Activated naive CD8-positive, alpha-beta T cell (primary cell): ENCODE data around the gene EEFSEC.

Experiments
- H3K27ac Mint-ChIP-seq: one replicate; pipeline ENCODE4 v1.8.0; 2021; ENCODE audit warnings: mixed read lengths
- H3K27me3 Mint-ChIP-seq: one replicate; pipeline ENCODE4 v1.8.0; 2021; ENCODE audit warnings: mixed read lengths
- H3K36me3 Mint-ChIP-seq: one replicate; pipeline ENCODE4 v1.8.0; 2021; ENCODE audit warnings: mixed read lengths
- H3K4me1 Mint-ChIP-seq: one replicate; pipeline ENCODE4 v1.8.0; 2021; ENCODE audit warnings: low read depth, mixed read lengths
- H3K4me3 Mint-ChIP-seq: one replicate; pipeline ENCODE4 v1.8.0; 2021; ENCODE audit warnings: mild to moderate bottlenecking, mixed read lengths
- H3K9me3 Mint-ChIP-seq: one replicate; pipeline ENCODE4 v1.8.0; 2021; ENCODE audit warnings: low read depth, mixed read lengths

EEFSEC gene

GRCh38 chr3:128368626-128369025, 215.3 kb downstream of the EEFSEC start:
- H3K4me1 Mint-ChIP-seq, result no peaks in the 10 kb centered on the region
- peaks cover 6% of the 10 kb centered on the region for H3K36me3 Mint-ChIP-seq
- no peaks in the 10 kb centered on the region for H3K9me3 Mint-ChIP-seq
- no peaks in the 10 kb centered on the region for H3K27me3 Mint-ChIP-seq
- H3K4me3 Mint-ChIP-seq, result no peak overlapping the region
- no peak overlapping the region for H3K27ac Mint-ChIP-seq

- no peaks in the 10 kb centered on the region for H3K4me1 Mint-ChIP-seq
- H3K9me3 Mint-ChIP-seq, result no peaks in the 10 kb centered on the region
- no peak overlapping the region for H3K27ac Mint-ChIP-seq
- H3K36me3 Mint-ChIP-seq, result peaks cover 6% of the 10 kb centered on the region
- no peaks in the 10 kb centered on the region for H3K27me3 Mint-ChIP-seq
- H3K4me3 Mint-ChIP-seq, result no peak overlapping the region
Observed at GRCh38 chr3:128369121-128369703, 215.9 kb downstream of the EEFSEC start.

GRCh38 chr3:128369881-128370642, 216.8 kb downstream of the EEFSEC start:
- Mint-ChIP-seq H3K4me3 (no peak overlapping the region), H3K27me3 (no peaks in the 10 kb centered on the region), H3K27ac (no peak overlapping the region), H3K36me3 (peaks cover 6% of the 10 kb centered on the region), H3K9me3 (no peaks in the 10 kb centered on the region), H3K4me1 (no peaks in the 10 kb centered on the region)

GRCh38 chr3:128372281-128372680, 219.0 kb downstream of the EEFSEC start:
- Mint-ChIP-seq H3K27me3 (no peaks in the 10 kb centered on the region), H3K36me3 (peaks cover 4% of the 10 kb centered on the region), H3K4me3 (no peak overlapping the region), H3K27ac (no peak overlapping the region), H3K4me1 (no peaks in the 10 kb centered on the region), H3K9me3 (no peaks in the 10 kb centered on the region)

GRCh38 chr3:128372707-128373533, 219.6 kb downstream of the EEFSEC start:
- no peaks in the 10 kb centered on the region for H3K9me3 Mint-ChIP-seq
- no peak overlapping the region for H3K4me3 Mint-ChIP-seq
- H3K36me3 Mint-ChIP-seq, result peaks cover 4% of the 10 kb centered on the region
- no peaks in the 10 kb centered on the region for H3K27me3 Mint-ChIP-seq
- peak overlapping the region; percentile 41 for H3K27ac Mint-ChIP-seq
- H3K4me1 Mint-ChIP-seq, result no peaks in the 10 kb centered on the region

- Mint-ChIP-seq H3K4me1 (no peaks in the 10 kb centered on the region), H3K27ac (no peak overlapping the region), H3K9me3 (no peaks in the 10 kb centered on the region), H3K36me3 (peaks cover 4% of the 10 kb centered on the region), H3K4me3 (no peak overlapping the region), H3K27me3 (no peaks in the 10 kb centered on the region)
Observed at GRCh38 chr3:128374746-128375445, 221.6 kb downstream of the EEFSEC start.

GRCh38 chr3:128376516-128376915, 223.2 kb downstream of the EEFSEC start:
- Mint-ChIP-seq H3K36me3 (peaks cover 2% of the 10 kb centered on the region), H3K27me3 (no peaks in the 10 kb centered on the region), H3K9me3 (no peaks in the 10 kb centered on the region), H3K27ac (no peak overlapping the region), H3K4me1 (no peaks in the 10 kb centered on the region), H3K4me3 (no peak overlapping the region)

- Mint-ChIP-seq H3K27ac (no peak overlapping the region), H3K4me1 (peaks cover 1% of the 10 kb centered on the region), H3K9me3 (no peaks in the 10 kb centered on the region), H3K27me3 (no peaks in the 10 kb centered on the region), H3K36me3 (no peaks in the 10 kb centered on the region), H3K4me3 (no peak overlapping the region)
Observed at GRCh38 chr3:128378631-128379347, 225.5 kb downstream of the EEFSEC start.

GRCh38 chr3:128379367-128380160, 226.3 kb downstream of the EEFSEC start:
- H3K9me3 Mint-ChIP-seq, result no peaks in the 10 kb centered on the region
- no peaks in the 10 kb centered on the region for H3K36me3 Mint-ChIP-seq
- H3K4me3 Mint-ChIP-seq, result no peak overlapping the region
- H3K4me1 Mint-ChIP-seq, result peaks cover 3% of the 10 kb centered on the region
- H3K27me3 Mint-ChIP-seq, result no peaks in the 10 kb centered on the region
- H3K27ac Mint-ChIP-seq, result no peak overlapping the region

GRCh38 chr3:128380295-128380694, 227.0 kb downstream of the EEFSEC start:
- Mint-ChIP-seq H3K4me1 (peaks cover 3% of the 10 kb centered on the region), H3K27ac (no peak overlapping the region), H3K4me3 (no peak overlapping the region), H3K36me3 (no peaks in the 10 kb centered on the region), H3K9me3 (no peaks in the 10 kb centered on the region), H3K27me3 (no peaks in the 10 kb centered on the region)

- H3K9me3 Mint-ChIP-seq, result no peaks in the 10 kb centered on the region
- H3K36me3 Mint-ChIP-seq, result no peaks in the 10 kb centered on the region
- no peak overlapping the region for H3K27ac Mint-ChIP-seq
- H3K27me3 Mint-ChIP-seq, result no peaks in the 10 kb centered on the region
- H3K4me3 Mint-ChIP-seq, result no peak overlapping the region
- peaks cover 3% of the 10 kb centered on the region for H3K4me1 Mint-ChIP-seq
Observed at GRCh38 chr3:128380719-128381118, 227.4 kb downstream of the EEFSEC start.

GRCh38 chr3:128381609-128382008, 228.3 kb downstream of the EEFSEC start:
- Mint-ChIP-seq H3K4me3 (no peak overlapping the region), H3K9me3 (no peaks in the 10 kb centered on the region), H3K27ac (no peak overlapping the region)

GRCh38 chr3:128382221-128382807, 229.0 kb downstream of the EEFSEC start:
- no peak overlapping the region for H3K4me3 Mint-ChIP-seq
- H3K4me1 Mint-ChIP-seq, result peaks cover 3% of the 10 kb centered on the region
- no peak overlapping the region for H3K27ac Mint-ChIP-seq

More at GRCh38 chr3:128381609-128382008, 228.3 kb downstream of the EEFSEC start:
- Mint-ChIP-seq H3K27me3 (no peaks in the 10 kb centered on the region), H3K36me3 (no peaks in the 10 kb centered on the region), H3K4me1 (peaks cover 3% of the 10 kb centered on the region)

More at GRCh38 chr3:128382221-128382807, 229.0 kb downstream of the EEFSEC start:
- no peaks in the 10 kb centered on the region for H3K36me3 Mint-ChIP-seq
- no peaks in the 10 kb centered on the region for H3K27me3 Mint-ChIP-seq
- no peaks in the 10 kb centered on the region for H3K9me3 Mint-ChIP-seq
